ENCODE results near the gene MED14.

The MED14 gene

DNA sequence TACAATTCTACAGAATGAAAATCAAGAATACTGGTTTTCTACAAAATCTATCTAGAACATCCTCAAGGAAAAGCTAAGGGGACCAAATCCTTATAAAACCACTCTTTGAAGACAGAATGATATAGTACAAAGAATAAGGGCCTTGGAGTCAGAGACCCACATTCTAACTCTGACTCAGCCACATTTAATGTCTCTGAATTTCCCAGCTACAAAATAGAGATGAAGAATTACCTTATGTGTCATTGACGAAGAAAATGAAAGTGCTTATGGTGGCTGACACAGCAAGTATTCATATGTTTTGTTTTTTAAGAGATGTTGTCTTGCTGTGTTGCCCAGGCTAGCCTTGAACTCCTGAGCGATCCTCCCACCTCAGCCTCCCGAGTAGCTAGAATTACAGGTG is 52.1 kb downstream of the MED14 start:
- no peak for TF ChIP-seq ZNF8 (CRISPR knock-in tag; IDR thresholded peaks at IDR 0.05)
- no peak for TF ChIP-seq ZFP3 (CRISPR knock-in tag; IDR thresholded peaks at IDR 0.05)
- TF ChIP-seq ZFP30 (CRISPR knock-in tag; IDR thresholded peaks at IDR 0.05) = no peak
- TF ChIP-seq POU6F1 (CRISPR knock-in tag; IDR thresholded peaks at IDR 0.05; ENCODE audit: borderline replicate concordance, low read depth) = no peak
- TF ChIP-seq GLIS3 (CRISPR knock-in tag; IDR thresholded peaks at IDR 0.05) = no peak
- no peak for ATAC-seq

GRCh38 chrX:40671126-40671525 is 64.2 kb downstream of the MED14 start:
- ATAC-seq = peak; percentile 64
- TF ChIP-seq GLIS3 (CRISPR knock-in tag; IDR thresholded peaks at IDR 0.05) = 0 out of 2 replicates have a peak, but pooled peaks have one; percentile 41
- peak; percentile 98 for TF ChIP-seq ISL1 (CRISPR knock-in tag; IDR thresholded peaks at IDR 0.05)
- no peak for TF ChIP-seq TOX (CRISPR knock-in tag; IDR thresholded peaks at IDR 0.05; ENCODE audit: borderline replicate concordance)

DNA sequence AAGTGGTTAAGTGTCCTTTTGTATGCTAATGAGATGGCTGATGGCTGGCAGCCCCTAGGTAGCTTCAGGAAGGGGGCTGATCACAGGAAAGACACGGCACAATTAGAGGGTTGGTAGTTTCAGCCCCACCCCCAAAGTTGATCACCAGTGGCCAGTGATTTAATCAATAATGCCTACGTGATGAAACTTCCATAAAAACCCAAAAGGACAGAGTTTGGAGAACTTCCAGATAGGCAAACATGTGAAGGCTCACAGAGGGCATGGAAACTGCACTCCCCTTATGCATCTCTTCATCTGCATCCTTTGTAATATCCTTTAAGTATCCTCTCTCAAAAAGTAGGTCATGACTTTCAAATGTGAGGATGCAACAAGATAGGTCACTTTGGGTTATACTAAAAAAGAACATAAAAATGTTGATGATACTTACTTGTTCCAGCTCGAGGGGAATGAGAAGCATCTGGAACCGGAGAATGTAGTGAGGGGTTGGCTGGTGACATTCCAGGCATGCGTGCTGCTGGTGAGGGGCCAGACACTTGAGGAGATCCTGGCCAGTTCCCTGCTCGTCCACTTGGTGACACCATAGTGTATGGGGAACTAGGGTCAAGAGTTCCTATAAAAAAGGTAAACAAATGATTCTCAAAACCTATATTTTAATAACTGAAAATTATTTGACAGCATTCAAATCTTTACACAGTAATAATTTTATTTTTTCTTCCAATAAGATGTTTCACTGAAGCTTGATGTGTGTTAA is 71.3 kb downstream of the MED14 start:
- TF ChIP-seq ZNF8 (CRISPR knock-in tag; IDR thresholded peaks at IDR 0.05) (no peak), TOX (CRISPR knock-in tag; IDR thresholded peaks at IDR 0.05; ENCODE audit: borderline replicate concordance) (no peak), GLIS3 (CRISPR knock-in tag; IDR thresholded peaks at IDR 0.05) (no peak), SNAI2 (CRISPR knock-in tag; IDR thresholded peaks at IDR 0.05) (no peak), ZFP3 (CRISPR knock-in tag; IDR thresholded peaks at IDR 0.05) (no peak)
- TF ChIP-seq, protein P1, sequence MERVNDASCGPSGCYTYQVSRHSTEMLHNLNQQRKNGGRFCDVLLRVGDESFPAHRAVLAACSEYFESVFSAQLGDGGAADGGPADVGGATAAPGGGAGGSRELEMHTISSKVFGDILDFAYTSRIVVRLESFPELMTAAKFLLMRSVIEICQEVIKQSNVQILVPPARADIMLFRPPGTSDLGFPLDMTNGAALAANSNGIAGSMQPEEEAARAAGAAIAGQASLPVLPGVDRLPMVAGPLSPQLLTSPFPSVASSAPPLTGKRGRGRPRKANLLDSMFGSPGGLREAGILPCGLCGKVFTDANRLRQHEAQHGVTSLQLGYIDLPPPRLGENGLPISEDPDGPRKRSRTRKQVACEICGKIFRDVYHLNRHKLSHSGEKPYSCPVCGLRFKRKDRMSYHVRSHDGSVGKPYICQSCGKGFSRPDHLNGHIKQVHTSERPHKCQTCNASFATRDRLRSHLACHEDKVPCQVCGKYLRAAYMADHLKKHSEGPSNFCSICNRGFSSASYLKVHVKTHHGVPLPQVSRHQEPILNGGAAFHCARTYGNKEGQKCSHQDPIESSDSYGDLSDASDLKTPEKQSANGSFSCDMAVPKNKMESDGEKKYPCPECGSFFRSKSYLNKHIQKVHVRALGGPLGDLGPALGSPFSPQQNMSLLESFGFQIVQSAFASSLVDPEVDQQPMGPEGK (CRISPR knock-in tag; IDR thresholded peaks at IDR 0.05; ENCODE audit: borderline replicate concordance) = no peak
- ATAC-seq = peak; percentile 59; the same call in 2 of the 3 replicates

GRCh38 chrX:40663078-40663740 is 72.1 kb downstream of the MED14 start:
- no peak for ATAC-seq
- TF ChIP-seq, protein P2, sequence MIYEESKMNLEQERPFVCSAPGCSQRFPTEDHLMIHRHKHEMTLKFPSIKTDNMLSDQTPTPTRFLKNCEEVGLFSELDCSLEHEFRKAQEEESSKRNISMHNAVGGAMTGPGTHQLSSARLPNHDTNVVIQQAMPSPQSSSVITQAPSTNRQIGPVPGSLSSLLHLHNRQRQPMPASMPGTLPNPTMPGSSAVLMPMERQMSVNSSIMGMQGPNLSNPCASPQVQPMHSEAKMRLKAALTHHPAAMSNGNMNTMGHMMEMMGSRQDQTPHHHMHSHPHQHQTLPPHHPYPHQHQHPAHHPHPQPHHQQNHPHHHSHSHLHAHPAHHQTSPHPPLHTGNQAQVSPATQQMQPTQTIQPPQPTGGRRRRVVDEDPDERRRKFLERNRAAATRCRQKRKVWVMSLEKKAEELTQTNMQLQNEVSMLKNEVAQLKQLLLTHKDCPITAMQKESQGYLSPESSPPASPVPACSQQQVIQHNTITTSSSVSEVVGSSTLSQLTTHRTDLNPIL (CRISPR knock-in tag; IDR thresholded peaks at IDR 0.05; ENCODE audit: low read depth) = no peak
- TF ChIP-seq TOX (CRISPR knock-in tag; IDR thresholded peaks at IDR 0.05; ENCODE audit: borderline replicate concordance) (no peak), CSRNP3 (CRISPR knock-in tag; IDR thresholded peaks at IDR 0.05) (no peak), ISL1 (CRISPR knock-in tag; IDR thresholded peaks at IDR 0.05) (no peak), ZFP3 (CRISPR knock-in tag; IDR thresholded peaks at IDR 0.05) (no peak), ZFP30 (CRISPR knock-in tag; IDR thresholded peaks at IDR 0.05) (no peak), PPARA (CRISPR knock-in tag; IDR thresholded peaks at IDR 0.05; ENCODE audit: borderline replicate concordance) (no peak), RARB (CRISPR knock-in tag; IDR thresholded peaks at IDR 0.05) (no peak), SNAI2 (CRISPR knock-in tag; IDR thresholded peaks at IDR 0.05) (no peak), OSR1 (CRISPR knock-in tag; IDR thresholded peaks at IDR 0.05) (no peak), POU6F1 (CRISPR knock-in tag; IDR thresholded peaks at IDR 0.05; ENCODE audit: borderline replicate concordance, low read depth) (no peak), ZC3H10 (CRISPR knock-in tag; IDR thresholded peaks at IDR 0.05) (no peak), ZNF8 (CRISPR knock-in tag; IDR thresholded peaks at IDR 0.05) (no peak)
- TF ChIP-seq, protein P3, sequence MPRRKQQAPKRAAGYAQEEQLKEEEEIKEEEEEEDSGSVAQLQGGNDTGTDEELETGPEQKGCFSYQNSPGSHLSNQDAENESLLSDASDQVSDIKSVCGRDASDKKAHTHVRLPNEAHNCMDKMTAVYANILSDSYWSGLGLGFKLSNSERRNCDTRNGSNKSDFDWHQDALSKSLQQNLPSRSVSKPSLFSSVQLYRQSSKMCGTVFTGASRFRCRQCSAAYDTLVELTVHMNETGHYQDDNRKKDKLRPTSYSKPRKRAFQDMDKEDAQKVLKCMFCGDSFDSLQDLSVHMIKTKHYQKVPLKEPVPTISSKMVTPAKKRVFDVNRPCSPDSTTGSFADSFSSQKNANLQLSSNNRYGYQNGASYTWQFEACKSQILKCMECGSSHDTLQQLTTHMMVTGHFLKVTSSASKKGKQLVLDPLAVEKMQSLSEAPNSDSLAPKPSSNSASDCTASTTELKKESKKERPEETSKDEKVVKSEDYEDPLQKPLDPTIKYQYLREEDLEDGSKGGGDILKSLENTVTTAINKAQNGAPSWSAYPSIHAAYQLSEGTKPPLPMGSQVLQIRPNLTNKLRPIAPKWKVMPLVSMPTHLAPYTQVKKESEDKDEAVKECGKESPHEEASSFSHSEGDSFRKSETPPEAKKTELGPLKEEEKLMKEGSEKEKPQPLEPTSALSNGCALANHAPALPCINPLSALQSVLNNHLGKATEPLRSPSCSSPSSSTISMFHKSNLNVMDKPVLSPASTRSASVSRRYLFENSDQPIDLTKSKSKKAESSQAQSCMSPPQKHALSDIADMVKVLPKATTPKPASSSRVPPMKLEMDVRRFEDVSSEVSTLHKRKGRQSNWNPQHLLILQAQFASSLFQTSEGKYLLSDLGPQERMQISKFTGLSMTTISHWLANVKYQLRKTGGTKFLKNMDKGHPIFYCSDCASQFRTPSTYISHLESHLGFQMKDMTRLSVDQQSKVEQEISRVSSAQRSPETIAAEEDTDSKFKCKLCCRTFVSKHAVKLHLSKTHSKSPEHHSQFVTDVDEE (CRISPR knock-in tag; IDR thresholded peaks at IDR 0.05) = no peak
